ENCODE data around the gene NPHS1.
"Not testable (repeated sequence)": the region's sequence is repeated elsewhere in the genome, so short reads cannot be mapped to it uniquely, and the experiment has no call there.

NPHS1 gene

GRCh38 chr19:35896643-35897040, 44.3 kb upstream of the NPHS1 start:
- 0 out of 2 replicates have a peak, but pooled peaks cover 3% of the 10 kb centered on the region for H3K79me2 ChIP-seq (ENCODE audit: insufficient read depth, low read length)
- no peak overlapping the region for H2AFZ ChIP-seq (ENCODE audit: low read length)
- no peak overlapping the region for H3K9ac ChIP-seq (ENCODE audit: low read length)
- no peaks in the 10 kb centered on the region for H3K9me2 ChIP-seq (ENCODE audit: low read depth, low read length)
- TF ChIP-seq EZH2 (IDR thresholded peaks at IDR 0.05; ENCODE audit: borderline replicate concordance, low read length), result no peak
- TF ChIP-seq CTCF (IDR thresholded peaks at IDR 0.05; ENCODE audit: low read length), result no peak
- H3K4me3 ChIP-seq (ENCODE audit: low read depth, low read length, poor library complexity, severe bottlenecking), result no peak overlapping the region
- peaks cover 19% of the 10 kb centered on the region for H3K4me1 ChIP-seq (ENCODE audit: insufficient read depth, low read length, severe bottlenecking)
- no peak overlapping the region for H3K27ac ChIP-seq (ENCODE audit: low read depth, low read length, poor library complexity, severe bottlenecking)
- peaks cover 58% of the 10 kb centered on the region for H3K36me3 ChIP-seq (ENCODE audit: insufficient read depth, low read length)
- no peaks in the 10 kb centered on the region for H3K27me3 ChIP-seq (ENCODE audit: insufficient read depth, low read length)
- no peaks in the 10 kb centered on the region for H4K20me1 ChIP-seq (ENCODE audit: insufficient read depth, low read length)
- no peaks in the 10 kb centered on the region for H3K9me3 ChIP-seq (ENCODE audit: low read length)
- H3F3A ChIP-seq (ENCODE audit: insufficient read depth, low read length), result no peaks in the 10 kb centered on the region
- H3K4me2 ChIP-seq (ENCODE audit: low read length), result no peak overlapping the region

DNA sequence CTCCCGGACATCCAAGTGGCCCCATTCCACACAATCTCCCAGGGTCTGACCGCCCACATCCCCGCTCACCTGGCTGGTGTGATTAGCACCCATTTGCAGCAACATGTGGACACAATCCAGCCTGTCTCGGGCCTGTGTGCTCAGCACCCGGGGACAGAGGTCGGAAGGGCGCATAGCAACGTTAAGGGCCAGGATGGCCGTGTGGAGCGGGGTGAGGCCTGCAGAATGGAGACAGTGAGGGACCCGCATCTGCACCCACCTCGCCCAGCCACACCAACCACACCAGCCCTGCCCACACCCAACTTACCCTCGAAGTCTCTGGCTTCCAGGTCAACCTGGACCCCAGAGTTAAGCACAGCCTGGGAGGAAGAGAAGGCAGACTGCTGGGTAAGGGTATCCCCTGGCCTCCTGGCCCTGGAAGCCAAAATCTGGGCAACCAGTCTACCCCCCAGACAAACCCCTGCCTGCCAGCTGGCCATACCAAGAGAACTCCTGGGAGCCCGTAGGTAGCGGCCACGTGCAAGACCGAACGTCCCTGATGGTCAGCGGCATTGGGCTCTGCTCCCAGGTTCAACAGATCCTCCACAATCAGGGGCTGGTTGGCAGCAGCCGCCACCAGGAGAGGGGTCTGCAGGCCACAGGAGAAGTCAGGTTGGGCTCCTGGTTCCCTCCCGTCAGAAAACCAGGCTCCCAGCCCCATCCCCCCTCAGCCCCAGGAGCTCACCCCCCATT, 43.8 kb upstream of the NPHS1 start:
- Histone ChIP-seq H3K79me2 (ENCODE audit: insufficient read depth, low read length) (0 out of 2 replicates have a peak, but pooled peaks cover 3% of the 10 kb centered on the region), H3K9me3 (ENCODE audit: low read length) (no peaks in the 10 kb centered on the region), H3K4me2 (ENCODE audit: low read length) (no peak overlapping the region), H2AFZ (ENCODE audit: low read length) (no peak overlapping the region), H3K27ac (ENCODE audit: low read depth, low read length, poor library complexity, severe bottlenecking) (no peak overlapping the region), H3K9me2 (ENCODE audit: low read depth, low read length) (no peaks in the 10 kb centered on the region), H3K9ac (ENCODE audit: low read length) (no peak overlapping the region), H3K27me3 (ENCODE audit: insufficient read depth, low read length) (no peaks in the 10 kb centered on the region), H3K4me1 (ENCODE audit: insufficient read depth, low read length, severe bottlenecking) (peaks cover 14% of the 10 kb centered on the region), H3K4me3 (ENCODE audit: low read depth, low read length, poor library complexity, severe bottlenecking) (no peak overlapping the region), H3K36me3 (ENCODE audit: insufficient read depth, low read length) (peaks cover 62% of the 10 kb centered on the region), H3F3A (ENCODE audit: insufficient read depth, low read length) (no peaks in the 10 kb centered on the region), H4K20me1 (ENCODE audit: insufficient read depth, low read length) (no peaks in the 10 kb centered on the region)
- TF ChIP-seq EZH2 (IDR thresholded peaks at IDR 0.05; ENCODE audit: borderline replicate concordance, low read length) (no peak), CTCF (IDR thresholded peaks at IDR 0.05; ENCODE audit: low read length) (no peak)

DNA sequence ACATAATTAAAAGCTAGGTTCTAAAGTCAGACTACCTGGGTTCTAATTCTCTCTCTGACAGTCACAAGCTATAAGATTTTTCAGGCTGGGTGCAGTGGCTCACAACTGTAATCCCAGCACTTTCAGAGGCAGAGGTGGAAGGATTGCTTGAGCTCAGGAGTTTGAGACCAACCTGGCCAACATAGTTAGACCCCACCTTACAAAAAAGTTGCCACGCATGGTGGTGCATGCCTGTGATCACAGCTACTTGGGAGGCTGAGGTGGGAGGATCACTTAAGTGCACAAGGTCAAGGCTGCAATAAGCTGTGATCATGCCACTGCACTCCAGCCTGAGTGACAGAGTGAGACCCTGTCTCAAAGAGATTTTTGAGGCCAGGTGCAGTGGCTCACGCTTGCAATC, 42.0 kb upstream of the NPHS1 start:
- no peak for TF ChIP-seq EZH2 (IDR thresholded peaks at IDR 0.05; ENCODE audit: borderline replicate concordance, low read length)
- TF ChIP-seq CTCF (IDR thresholded peaks at IDR 0.05; ENCODE audit: low read length), result no peak
- Histone ChIP-seq H3K27ac (ENCODE audit: low read depth, low read length, poor library complexity, severe bottlenecking) (no peak overlapping the region), H3K9me2 (ENCODE audit: low read depth, low read length) (no peaks in the 10 kb centered on the region), H3K9me3 (ENCODE audit: low read length) (no peaks in the 10 kb centered on the region), H3K27me3 (ENCODE audit: insufficient read depth, low read length) (no peaks in the 10 kb centered on the region), H4K20me1 (ENCODE audit: insufficient read depth, low read length) (no peaks in the 10 kb centered on the region), H3K9ac (ENCODE audit: low read length) (no peak overlapping the region), H2AFZ (ENCODE audit: low read length) (no peak overlapping the region), H3K79me2 (ENCODE audit: insufficient read depth, low read length) (0 out of 2 replicates have a peak, but pooled peaks cover 3% of the 10 kb centered on the region), H3K4me3 (ENCODE audit: low read depth, low read length, poor library complexity, severe bottlenecking) (no peak overlapping the region), H3K36me3 (ENCODE audit: insufficient read depth, low read length) (peaks cover 80% of the 10 kb centered on the region), H3F3A (ENCODE audit: insufficient read depth, low read length) (no peaks in the 10 kb centered on the region), H3K4me1 (ENCODE audit: insufficient read depth, low read length, severe bottlenecking) (peaks cover 10% of the 10 kb centered on the region), H3K4me2 (ENCODE audit: low read length) (no peak overlapping the region)

GRCh38 chr19:35891819-35892218, 39.5 kb upstream of the NPHS1 start:
- H3K4me1 ChIP-seq (ENCODE audit: insufficient read depth, low read length, severe bottlenecking); H3K9me2 ChIP-seq (ENCODE audit: low read depth, low read length); H3K9me3 ChIP-seq (ENCODE audit: low read length); H2AFZ ChIP-seq (ENCODE audit: low read length); H3K79me2 ChIP-seq (ENCODE audit: insufficient read depth, low read length); H3K27me3 ChIP-seq (ENCODE audit: insufficient read depth, low read length); H3K27ac ChIP-seq (ENCODE audit: low read depth, low read length, poor library complexity, severe bottlenecking); H3K4me2 ChIP-seq (ENCODE audit: low read length); H3F3A ChIP-seq (ENCODE audit: insufficient read depth, low read length); H3K4me3 ChIP-seq (ENCODE audit: low read depth, low read length, poor library complexity, severe bottlenecking); H4K20me1 ChIP-seq (ENCODE audit: insufficient read depth, low read length); H3K9ac ChIP-seq (ENCODE audit: low read length): not testable (repeated sequence)
- peaks cover 87% of the 10 kb centered on the region for H3K36me3 ChIP-seq (ENCODE audit: insufficient read depth, low read length)
